ENCODE results near the gene RASA3. TPM values are rescaled to one million over a fixed set of nuclear protein-coding genes. Genes with fewer than 3 reads are reported as not detected.

The RASA3 gene
- total RNA-seq, 1 donor = 36.1 TPM

DNA sequence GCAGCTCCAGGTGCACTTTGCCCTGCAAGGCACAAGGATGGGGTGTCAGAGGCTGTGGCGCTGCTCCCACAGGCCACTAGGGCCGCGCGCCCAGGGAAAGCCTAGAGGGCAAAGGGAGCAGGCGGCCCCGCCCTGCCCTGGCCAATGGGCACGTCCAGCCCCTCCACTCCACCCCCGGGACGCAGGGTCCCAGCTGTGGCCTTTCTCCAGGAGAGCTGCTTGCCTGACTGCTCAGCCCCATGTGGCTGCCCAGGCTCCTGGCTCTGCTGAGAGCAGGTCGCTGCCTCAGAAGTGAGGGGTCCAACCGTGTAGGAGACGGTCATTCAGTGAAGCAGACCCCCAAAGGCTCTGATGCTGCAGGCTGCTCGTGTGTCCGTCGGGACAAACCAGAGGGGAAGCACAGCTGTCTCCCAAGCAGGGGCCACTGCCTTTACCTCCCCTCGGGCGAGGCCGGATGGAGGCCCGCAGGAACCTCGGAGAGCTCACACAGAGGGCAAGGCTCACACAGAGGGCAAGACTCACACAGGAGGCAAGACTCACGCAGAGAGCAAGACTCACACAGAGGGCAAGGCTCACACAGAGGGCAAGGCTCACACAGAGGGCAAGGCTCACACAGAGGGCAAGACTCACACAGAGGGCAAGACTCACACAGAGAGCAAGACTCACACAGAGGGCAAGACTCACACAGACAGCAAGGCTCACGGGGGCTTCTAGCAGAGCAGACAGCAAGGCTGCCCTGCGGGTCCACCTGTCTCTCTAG lies 102.4 kb downstream of the RASA3 start:
- TF ChIP-seq, protein P1, sequence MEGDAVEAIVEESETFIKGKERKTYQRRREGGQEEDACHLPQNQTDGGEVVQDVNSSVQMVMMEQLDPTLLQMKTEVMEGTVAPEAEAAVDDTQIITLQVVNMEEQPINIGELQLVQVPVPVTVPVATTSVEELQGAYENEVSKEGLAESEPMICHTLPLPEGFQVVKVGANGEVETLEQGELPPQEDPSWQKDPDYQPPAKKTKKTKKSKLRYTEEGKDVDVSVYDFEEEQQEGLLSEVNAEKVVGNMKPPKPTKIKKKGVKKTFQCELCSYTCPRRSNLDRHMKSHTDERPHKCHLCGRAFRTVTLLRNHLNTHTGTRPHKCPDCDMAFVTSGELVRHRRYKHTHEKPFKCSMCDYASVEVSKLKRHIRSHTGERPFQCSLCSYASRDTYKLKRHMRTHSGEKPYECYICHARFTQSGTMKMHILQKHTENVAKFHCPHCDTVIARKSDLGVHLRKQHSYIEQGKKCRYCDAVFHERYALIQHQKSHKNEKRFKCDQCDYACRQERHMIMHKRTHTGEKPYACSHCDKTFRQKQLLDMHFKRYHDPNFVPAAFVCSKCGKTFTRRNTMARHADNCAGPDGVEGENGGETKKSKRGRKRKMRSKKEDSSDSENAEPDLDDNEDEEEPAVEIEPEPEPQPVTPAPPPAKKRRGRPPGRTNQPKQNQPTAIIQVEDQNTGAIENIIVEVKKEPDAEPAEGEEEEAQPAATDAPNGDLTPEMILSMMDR (IDR thresholded peaks at IDR 0.05; ENCODE audit: insufficient read depth, low read length) = no peak
- no peak overlapping the region for H3K4me3 ChIP-seq (ENCODE audit: low read depth, low read length)
- DNase-seq (ENCODE audit: low read depth) = no peak

DNA sequence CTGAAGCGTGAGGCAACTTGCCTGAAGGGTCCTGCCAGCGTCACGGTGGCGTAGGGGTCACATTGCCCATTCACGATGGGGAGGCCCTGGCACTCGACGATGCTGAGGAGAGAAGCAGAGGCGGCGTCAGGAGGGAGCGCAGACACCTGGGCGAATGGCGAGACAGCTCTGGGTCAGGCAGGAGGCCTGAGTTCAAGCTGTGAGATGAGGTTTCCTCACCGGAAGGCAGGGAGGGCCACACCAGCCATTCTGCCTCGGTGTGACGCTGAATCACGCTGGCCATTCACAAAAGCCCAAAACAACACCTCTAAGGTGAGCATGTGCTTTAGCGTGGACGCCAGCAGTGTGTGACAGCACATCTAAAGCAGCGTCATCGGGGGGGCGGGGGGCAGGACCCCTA lies 104.6 kb downstream of the RASA3 start:
- no peak overlapping the region for H3K4me3 ChIP-seq (ENCODE audit: low read depth, low read length)
- no peak for DNase-seq (ENCODE audit: low read depth)
- TF ChIP-seq, protein P1 (IDR thresholded peaks at IDR 0.05; ENCODE audit: insufficient read depth, low read length) = no peak

DNA sequence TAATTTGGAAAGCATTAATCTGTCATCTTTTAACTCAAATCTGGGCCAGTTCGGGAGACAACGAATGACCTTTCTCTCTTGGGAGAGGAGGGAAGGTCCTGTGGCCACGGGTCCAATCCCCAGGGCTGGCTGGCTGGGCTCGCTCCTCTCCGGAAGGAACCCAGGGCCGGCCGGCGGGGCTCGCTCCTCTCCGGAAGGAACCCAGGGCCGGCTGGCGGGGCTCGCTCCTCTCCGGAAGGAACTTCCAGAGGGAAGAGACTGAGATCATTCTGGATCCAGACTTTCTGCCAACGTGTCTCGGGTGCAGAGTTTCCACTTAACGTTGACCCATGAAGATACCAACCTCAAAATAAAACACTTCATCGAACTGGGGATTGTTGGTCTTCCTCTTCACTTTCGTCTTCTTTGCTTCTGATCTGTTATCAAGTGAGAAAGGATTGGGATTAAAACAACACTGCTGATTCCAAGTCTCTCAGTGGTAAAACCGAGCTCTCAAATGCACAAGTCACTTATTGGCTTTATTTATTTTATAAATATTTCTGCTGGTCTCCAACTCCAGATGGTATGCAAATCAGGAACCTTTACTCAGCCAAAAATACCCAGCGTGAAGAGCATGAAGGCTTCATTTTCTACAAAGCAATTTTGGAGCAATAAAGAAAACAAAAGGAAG lies 105.2 kb downstream of the RASA3 start:
- H3K4me3 ChIP-seq (ENCODE audit: low read depth, low read length) = no peak overlapping the region

DNA sequence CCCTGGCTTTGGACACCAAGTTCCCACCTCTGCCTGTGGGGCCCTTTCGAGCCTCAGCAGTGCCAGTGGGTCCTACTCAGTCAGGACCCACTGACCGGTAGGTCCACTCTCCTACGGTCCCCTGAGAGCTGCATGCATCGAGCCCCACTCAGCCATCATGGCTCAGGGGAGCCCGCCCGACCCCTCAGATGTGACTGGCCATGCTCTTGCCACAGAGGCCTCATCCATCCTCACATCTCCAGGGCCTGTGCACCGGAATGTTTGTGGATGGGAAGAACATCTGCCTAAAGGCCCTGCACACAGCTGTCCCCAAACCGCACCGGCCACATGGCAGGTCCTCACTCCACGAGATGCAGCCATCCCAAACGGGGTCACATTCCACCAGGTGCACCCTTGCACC lies 105.9 kb downstream of the RASA3 start:
- H3K4me3 ChIP-seq (ENCODE audit: low read depth, low read length) = no peak overlapping the region
- TF ChIP-seq, protein P1 (IDR thresholded peaks at IDR 0.05; ENCODE audit: insufficient read depth, low read length) = no peak
- no peak for DNase-seq (ENCODE audit: low read depth)

More for the DNA sequence above, 105.2 kb downstream of the RASA3 start:
- TF ChIP-seq, protein P1 (IDR thresholded peaks at IDR 0.05; ENCODE audit: insufficient read depth, low read length) = no peak
- DNase-seq (ENCODE audit: low read depth) = peak; percentile 43

DNA sequence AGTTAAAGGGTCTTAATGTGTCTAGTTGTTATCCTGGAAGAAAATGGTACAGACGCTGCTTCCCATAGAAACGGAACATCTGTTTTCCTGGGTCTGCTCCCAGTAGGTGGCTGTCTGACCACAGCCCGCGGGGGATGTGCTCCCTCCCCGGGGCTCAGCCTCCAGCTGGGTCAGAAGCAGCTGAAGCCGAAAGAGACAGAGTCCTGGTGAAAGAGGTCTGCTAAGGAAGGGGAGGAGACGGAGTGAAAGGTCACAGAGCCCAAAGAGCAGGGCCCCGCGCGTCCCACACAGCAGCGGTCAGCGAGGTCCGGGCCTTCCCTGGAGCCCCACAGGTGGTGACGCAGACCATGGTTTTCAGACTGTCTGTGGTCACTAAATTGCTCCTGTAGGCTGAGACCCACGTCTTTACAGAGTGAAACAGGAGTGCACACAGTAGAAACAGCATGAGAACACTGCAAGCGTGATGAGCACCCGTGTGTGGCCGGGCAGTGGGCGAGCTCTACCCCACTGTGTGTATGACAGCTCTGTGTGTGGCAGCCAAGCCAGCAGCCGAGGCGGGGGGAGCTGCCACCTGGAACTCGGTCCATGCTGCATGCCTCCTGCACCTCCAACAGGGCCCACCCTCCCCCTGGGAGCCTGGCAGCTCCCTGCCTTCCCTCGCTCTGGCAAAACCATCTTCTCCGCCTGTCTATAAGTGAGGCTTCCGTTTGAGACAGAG lies 106.5 kb downstream of the RASA3 start:
- TF ChIP-seq, protein P1 (IDR thresholded peaks at IDR 0.05; ENCODE audit: insufficient read depth, low read length) = no peak
- H3K4me3 ChIP-seq (ENCODE audit: low read depth, low read length) = no peak overlapping the region
- DNase-seq (ENCODE audit: low read depth) = peak; percentile 28

DNA sequence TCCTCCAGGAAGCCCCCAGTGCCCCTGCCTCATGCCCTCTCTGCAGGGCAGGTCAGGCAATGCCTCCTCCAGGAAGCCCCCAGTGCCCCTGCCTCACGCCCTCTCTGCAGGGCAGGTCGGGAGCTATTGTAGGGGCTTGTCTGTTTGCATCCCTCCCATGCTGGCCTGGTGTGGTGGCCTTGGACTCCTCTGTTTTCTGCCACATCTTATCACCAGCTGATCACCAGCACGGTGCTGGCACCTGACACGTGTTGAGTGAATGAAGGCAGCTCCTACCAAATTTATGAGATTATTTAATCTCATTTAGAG lies 107.1 kb downstream of the RASA3 start:
- DNase-seq (ENCODE audit: low read depth) = no peak
- TF ChIP-seq, protein P1 (IDR thresholded peaks at IDR 0.05; ENCODE audit: insufficient read depth, low read length) = no peak
- H3K4me3 ChIP-seq (ENCODE audit: low read depth, low read length) = no peak overlapping the region

Data from fibroblast of the aortic adventitia (primary cell).